ENCODE results near the gene SCO2. TPM values are rescaled to one million over a fixed set of nuclear protein-coding genes. Genes with fewer than 3 reads are reported as not detected.

Gene SCO2
- total RNA-seq, 1 experiment from 2014 or later: 3.0 TPM

DNA sequence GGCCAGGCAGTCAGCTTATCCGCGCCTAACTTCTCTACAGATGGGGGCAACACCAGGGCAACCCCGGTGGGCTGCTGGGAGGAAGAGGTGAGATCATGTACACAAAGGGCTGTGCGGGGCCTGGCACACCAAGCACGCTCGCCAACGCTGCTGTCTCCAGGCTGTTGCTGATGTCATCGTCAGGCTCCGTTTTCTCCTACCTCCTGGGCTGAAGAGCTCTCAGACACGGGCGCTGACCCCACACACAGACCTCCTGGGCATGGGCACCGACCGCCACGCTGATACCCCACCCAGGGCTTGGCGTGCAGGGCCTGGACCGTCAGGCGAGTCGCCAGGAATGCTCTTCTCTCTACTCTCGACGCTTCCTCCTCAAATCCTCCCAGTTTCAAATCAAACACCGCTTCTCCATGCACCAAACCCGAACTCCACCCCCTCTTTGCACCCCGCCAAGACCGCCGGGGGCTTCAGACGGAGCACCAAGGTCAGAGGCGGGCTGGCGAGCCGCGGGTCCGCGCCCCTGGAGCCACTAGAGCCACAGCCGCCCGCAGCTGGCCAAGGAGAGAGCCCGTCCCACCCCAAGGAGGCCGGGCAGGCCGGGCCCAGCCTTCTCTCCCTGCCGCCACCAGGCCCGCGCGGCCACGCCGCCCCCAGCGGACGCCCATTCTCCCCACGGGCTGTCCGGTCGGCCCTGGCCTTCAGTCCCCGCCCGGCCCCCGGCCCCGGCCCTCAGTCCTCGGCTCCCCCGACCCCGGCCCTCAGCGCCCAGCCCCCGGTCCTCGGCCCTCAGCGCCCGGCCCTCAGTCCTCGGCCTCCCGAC lies 51.3 kb downstream of the SCO2 start:
- H3K27ac ChIP-seq: no peak overlapping the region

More for the DNA sequence above, 51.3 kb downstream of the SCO2 start:
- Histone ChIP-seq H3K4me3 (peak overlapping the region; percentile 77), H3K36me3 (ENCODE audit: low read depth) (no peaks in the 10 kb centered on the region), H3K9me2 (ENCODE audit: insufficient read depth) (no peaks in the 10 kb centered on the region), H3K4me1 (replicated peaks; ENCODE audit: insufficient read depth) (peaks cover 53% of the 10 kb centered on the region), H2AFZ (no peak overlapping the region), H3K79me2 (ENCODE audit: low read depth) (peaks cover 52% of the 10 kb centered on the region), H3F3A (ENCODE audit: insufficient read depth, low read depth) (peaks cover 38% of the 10 kb centered on the region), H4K20me1 (ENCODE audit: insufficient read depth) (peaks cover 51% of the 10 kb centered on the region), H3K27me3 (ENCODE audit: insufficient read depth, low read depth) (no peaks in the 10 kb centered on the region), H3K9me3 (ENCODE audit: insufficient read depth, low read depth) (no peaks in the 10 kb centered on the region), H3K4me2 (peak overlapping the region; percentile 87)
- TF ChIP-seq CTCF (conservative IDR thresholded peaks at IDR 0.05) (no peak), EZH2 (IDR thresholded peaks at IDR 0.05; ENCODE audit: low read depth) (no peak)
- CTCF ChIA-PET: no interaction called here
- POLR2A ChIA-PET (ENCODE audit: unreplicated experiment): no interaction called here
- BruUV-seq (replicated peaks): TSS peak; percentile 58
- peak; percentile 46 for DNase-seq
- intact Hi-C loops (cut with micrococcal nuclease; ENCODE audit: unreplicated experiment): no loop called here

Other genes with a start within 250 kb of the SCO2 start
- 250 and 260 TPM in 2 replicates for gene PLXNB2, start 218.0 kb downstream of the SCO2 start, total RNA-seq (2021)
- gene DENND6B, start 198.6 kb downstream of the SCO2 start, total RNA-seq (2021): 12.1 and 14.3 TPM in 2 replicates
- gene PPP6R2, start 182.3 kb downstream of the SCO2 start, total RNA-seq (2021): 49.2 and 51.2 TPM in 2 replicates
- gene SBF1, start 50.6 kb downstream of the SCO2 start, total RNA-seq (2021): 85.2 and 104 TPM in 2 replicates
- 7.2 and 10.5 TPM in 2 replicates for gene ADM2, start 44.1 kb downstream of the SCO2 start, total RNA-seq (2021)
- 1.4 and 1.5 TPM in 2 replicates for gene MIOX, start 38.7 kb downstream of the SCO2 start, total RNA-seq (2021)
- gene LMF2, start 17.9 kb downstream of the SCO2 start, total RNA-seq (2021): 37.3 and 52.2 TPM in 2 replicates
- gene NCAPH2, start 17.4 kb downstream of the SCO2 start, total RNA-seq (2021): 58.8 and 62.9 TPM in 2 replicates
- 5.9 and 16.5 TPM in 2 replicates for gene TYMP, start 4.4 kb upstream of the SCO2 start, total RNA-seq (2021)
- gene KLHDC7B, start 20.3 kb upstream of the SCO2 start, total RNA-seq (2021): 0.72 and 4.7 TPM in 2 replicates
- not detected in 2 replicates for gene SYCE3, start 37.3 kb upstream of the SCO2 start, total RNA-seq (2021)
- 66.2 and 72.2 TPM in 2 replicates for gene CPT1B, start 52.8 kb upstream of the SCO2 start, total RNA-seq (2021)
- 60.0 and 70.4 TPM in 2 replicates for gene CHKB, start 57.3 kb upstream of the SCO2 start, total RNA-seq (2021)
- 0.79 and 0.88 TPM in 2 replicates for gene MAPK8IP2, start 75.2 kb upstream of the SCO2 start, total RNA-seq (2021)
- 16.6 and 23.7 TPM in 2 replicates for gene ARSA, start 102.6 kb upstream of the SCO2 start, total RNA-seq (2021)
- 5.8 and 7.6 TPM in 2 replicates for gene SHANK3, start 147.2 kb upstream of the SCO2 start, total RNA-seq (2021)
- gene ACR, start 212.6 kb upstream of the SCO2 start, total RNA-seq (2021): 0.28 TPM in 1 of 2 replicates, not detected in the other